Right cardiac atrium (tissue), 5 donors: ENCODE data around the gene PKN2. TPM values are rescaled to one million over a fixed set of nuclear protein-coding genes. Genes with fewer than 3 reads are reported as not detected.
"Not testable (repeated sequence)": the region's sequence is repeated elsewhere in the genome, so short reads cannot be mapped to it uniquely, and the experiment has no call there.

ENCODE experiments used
- ATAC-seq, 2 donors: fragments of 200-7000 bp; cut with Tn5 transposase; one replicate each; pipeline versions ENCODE4 v1.8.0 to v1.9.1; 2020; ENCODE audit warnings: moderate library complexity in 2 of 2, mild to moderate bottlenecking in 1 of 2
- DNase-seq, 3 donors: peaks; one replicate each; pipeline ENCODE4 v3.0.0-alpha.2; 2020
- H3K27ac ChIP-seq: one replicate; pipeline ENCODE4 v1.5.1; 2013; ENCODE audit warnings: mild to moderate bottlenecking, low read length, control low read depth, moderate library complexity
- H3K27me3 ChIP-seq: one replicate; pipeline ENCODE4 v1.6.1; 2013; ENCODE audit not compliant: control insufficient read depth, insufficient read depth
- H3K4me1 ChIP-seq: one replicate; pipeline ENCODE4 v1.6.1; 2013; ENCODE audit warnings: low read length; ENCODE audit not compliant: control insufficient read depth, insufficient read depth
- H3K4me3 ChIP-seq: one replicate; pipeline ENCODE4 v1.5.1; 2013; ENCODE audit warnings: low read length, control low read depth
- H3K9me3 ChIP-seq: one replicate; pipeline ENCODE4 v1.6.1; 2013; ENCODE audit warnings: low read length; ENCODE audit not compliant: control insufficient read depth
- WGBS: extraction: QIAGEN DNeasy Blood & Tissue Kit; methylation state at CpG from one replicate; pipeline ENCODE4 v1.1.7; 2013; 5-methylcytosine and 5-hydroxymethylcytosine counted together
- intact Hi-C, 4 donors: fragments of 100-400 bp; cut with DNase I; formaldehyde crosslinking; loops; one replicate each; pipeline versions ENCODE4 v1.11.0 to v1.14.0; 2022 to 2023
- polyA plus RNA-seq: library from polyadenylated mRNA; stranded (reverse); fragments of 200-250 nt; gene quantifications from one replicate; pipeline ENCODE4 v1.2.3, GENCODE V29; 2013
- total RNA-seq, 4 donors: library from RNA; stranded (reverse); fragmentation: NEBNext Ultra II Directional; extraction: Animal tissue kit (Norgen Biotek cat#: 25700); gene quantifications; one replicate each; pipeline ENCODE4 v1.2.1, GENCODE V29; 2021
- donor health status: healthy with polysubstance abuse.
- donor health status: DM: no; HTN: yes; CAD: no.
- donor health status: DM: no; HTN: no; CAD: no.
- donor health status: DM: no; HTN: yes; CAD: no; lungs with severe emphysema.
- donor health status: DM: yes; HTN: yes; CAD: no.

PKN2 gene
- total and polyA plus RNA-seq, 5 donors, result 9.8 to 33.8 (median 30.6) TPM

GRCh38 chr1:88878731-88879130 is 194.7 kb downstream of the PKN2 start:
- Histone ChIP-seq H3K27ac (no peak overlapping the region), H3K9me3 (no peaks in the 10 kb centered on the region), H3K4me3 (no peak overlapping the region), H3K4me1 (no peaks in the 10 kb centered on the region), H3K27me3 (no peaks in the 10 kb centered on the region)
- DNase-seq (no peak), ATAC-seq (no peak)
- intact Hi-C loops, result loop anchor here in 2 of 4 donors (10.0 kb wide), 1 partner anchor 224 kb away; no protein-coding TSS in a partner anchor
- 63% methylated on average over 4 of the region's 4 CpGs for WGBS

GRCh38 chr1:88880717-88881116 is 196.6 kb downstream of the PKN2 start:
- H3K4me3 ChIP-seq, DNase-seq, H3K4me1 ChIP-seq, intact Hi-C loops, H3K9me3 ChIP-seq, H3K27me3 ChIP-seq, H3K27ac ChIP-seq, ATAC-seq: not testable (repeated sequence)
- 65% methylated on average over 8 of the region's 8 CpGs for WGBS

DNA sequence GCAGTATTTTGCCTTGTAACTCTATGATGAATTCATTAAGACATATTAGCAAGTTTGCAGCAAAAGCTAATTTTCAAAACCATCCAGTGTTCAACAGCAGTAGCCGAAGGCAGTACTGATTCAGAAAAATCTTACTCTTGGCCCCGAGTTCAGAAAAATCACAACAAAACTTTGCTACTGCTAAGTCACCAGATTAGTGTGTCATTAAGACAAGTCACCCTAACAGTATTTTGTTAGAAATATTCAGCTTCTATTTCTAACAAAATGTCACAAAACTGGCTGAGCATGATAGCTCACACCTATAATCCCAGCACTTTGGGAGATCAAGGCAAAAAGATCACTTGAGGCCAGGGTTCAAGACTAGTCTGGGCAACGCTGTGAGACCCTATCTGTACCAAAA is 199.1 kb downstream of the PKN2 start:
- intact Hi-C loops, result no loop called here
- ATAC-seq (no peak), DNase-seq (no peak)
- Histone ChIP-seq H3K27ac (no peak overlapping the region), H3K9me3 (no peaks in the 10 kb centered on the region), H3K4me1 (no peaks in the 10 kb centered on the region), H3K4me3 (no peak overlapping the region), H3K27me3 (no peaks in the 10 kb centered on the region)
- WGBS, result 71% methylated on average over 3 of the region's 3 CpGs

Other genes starting within 250 kb of the PKN2 start
- gene GTF2B, start 207.3 kb downstream of the PKN2 start, total RNA-seq, result 10 to 100 TPM; 13.0 to 18.8 (median 14.5) TPM
- gene GTF2B, start 207.3 kb downstream of the PKN2 start, polyA plus RNA-seq, result 19.5 TPM